Prostate gland (tissue), 2 donors: ENCODE measurements around the gene PRH2. TPM values are rescaled to one million over a fixed set of nuclear protein-coding genes. Genes with fewer than 3 reads are reported as not detected.

Source experiments
- DNase-seq: peaks from one replicate; pipeline ENCODE4 v3.0.0-alpha.2; 2019; ENCODE audit warnings: low spot score
- H3K27ac ChIP-seq, 2 donors: fragments of 200-600 bp; sonication (generic); 2 replicates each; pipeline ENCODE4 v1.5.1; 2017 to 2019
- H3K27me3 ChIP-seq: fragments of 200-600 bp; sonication (generic); replicated peaks from 2 replicates; pipeline ENCODE4 v1.5.1; 2019; ENCODE audit not compliant: insufficient read depth
- H3K36me3 ChIP-seq, 2 donors: fragments of 200-600 bp; sonication (generic); 1 replicate in 1 of 2; 2 replicates in 1 of 2; pipeline versions ENCODE4 v1.5.1 to v1.8.1; 2017 to 2019
- H3K4me1 ChIP-seq: fragments of 200-600 bp; sonication (generic); replicated peaks from 2 replicates; pipeline ENCODE4 v1.5.1; 2019
- H3K4me3 ChIP-seq, 2 donors: fragments of 200-600 bp; sonication (generic); 2 replicates each; pipeline ENCODE4 v1.5.1; 2017 to 2019
- H3K9me3 ChIP-seq: fragments of 200-600 bp; sonication (generic); 2 replicates; pipeline ENCODE4 v1.5.1; 2017
- POLR2A ChIP-seq: fragments of 450-650 bp; IDR thresholded peaks from one replicate; pipeline ENCODE4 v1.6.1; 2016; ENCODE audit warnings: antibody characterized with exemption, mild to moderate bottlenecking
- POLR2AphosphoS5 ChIP-seq: sonication (generic); formaldehyde crosslinking; IDR thresholded peaks from one replicate; pipeline ENCODE4 v1.6.1; 2017; ENCODE audit warnings: antibody characterized with exemption
- WGBS: methylation state at CpG from one replicate; pipeline ENCODE4 v1.1.5; 2018; 5-methylcytosine and 5-hydroxymethylcytosine counted together
- intact Hi-C: fragments of 100-400 bp; cut with DNase I; formaldehyde crosslinking; loops from one replicate; pipeline ENCODE4 v1.14.2; 2022
- total RNA-seq, 2 donors: library from RNA; depleted of rRNA; stranded (reverse); fragments of >200 nt; gene quantifications; one replicate each; pipeline ENCODE4 v1.1.0, GENCODE V29; 2016
- TF ChIP-seq, protein P1 (sequence below), 4 experiments: fragments of 200-600 bp in 2 of 4; fragments of 450-650 bp in 2 of 4; sonication (generic) in 2 of 4; IDR thresholded peaks; 1 replicate in 3 of 4; 2 replicates in 1 of 4; pipeline ENCODE4 v1.5.1; 2016 to 2019; ENCODE audit warnings: antibody characterized with exemption in 4 of 4, mild to moderate bottlenecking in 2 of 4, moderate library complexity in 2 of 4

The PRH2 gene
- total RNA-seq, 2 donors from 2014 or later, result 1.8 TPM; not detected in 1

DNA sequence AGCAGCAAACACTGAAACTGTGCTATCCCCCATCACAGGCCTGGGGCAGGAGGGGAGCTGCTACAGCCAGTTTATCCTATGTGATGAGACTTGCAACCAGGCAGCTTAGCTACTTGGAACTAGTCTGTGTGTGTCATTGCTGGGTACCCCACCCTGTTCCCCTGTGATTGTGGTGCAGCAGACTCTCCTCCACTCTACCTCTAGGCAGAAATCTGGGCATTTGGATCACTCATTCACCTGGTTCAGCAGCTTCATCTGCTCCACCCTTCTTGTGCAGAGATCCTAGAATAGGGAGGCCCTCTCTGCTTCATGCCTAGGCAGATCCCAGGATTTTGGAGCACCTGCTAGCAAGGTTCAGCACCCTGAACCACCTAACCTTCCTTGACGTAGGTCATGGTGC, 28.5 kb upstream of the PRH2 start:
- Histone ChIP-seq H3K36me3 (no peaks in the 10 kb centered on the region), H3K27me3 (no peaks in the 10 kb centered on the region), H3K9me3 (no peaks in the 10 kb centered on the region), H3K4me1 (no peaks in the 10 kb centered on the region), H3K27ac (no peak overlapping the region), H3K4me3 (no peak overlapping the region)
- WGBS, result 100% methylated on average over 1 of the region's 1 CpG
- no peak for TF ChIP-seq POLR2AphosphoS5
- TF ChIP-seq, protein P1, sequence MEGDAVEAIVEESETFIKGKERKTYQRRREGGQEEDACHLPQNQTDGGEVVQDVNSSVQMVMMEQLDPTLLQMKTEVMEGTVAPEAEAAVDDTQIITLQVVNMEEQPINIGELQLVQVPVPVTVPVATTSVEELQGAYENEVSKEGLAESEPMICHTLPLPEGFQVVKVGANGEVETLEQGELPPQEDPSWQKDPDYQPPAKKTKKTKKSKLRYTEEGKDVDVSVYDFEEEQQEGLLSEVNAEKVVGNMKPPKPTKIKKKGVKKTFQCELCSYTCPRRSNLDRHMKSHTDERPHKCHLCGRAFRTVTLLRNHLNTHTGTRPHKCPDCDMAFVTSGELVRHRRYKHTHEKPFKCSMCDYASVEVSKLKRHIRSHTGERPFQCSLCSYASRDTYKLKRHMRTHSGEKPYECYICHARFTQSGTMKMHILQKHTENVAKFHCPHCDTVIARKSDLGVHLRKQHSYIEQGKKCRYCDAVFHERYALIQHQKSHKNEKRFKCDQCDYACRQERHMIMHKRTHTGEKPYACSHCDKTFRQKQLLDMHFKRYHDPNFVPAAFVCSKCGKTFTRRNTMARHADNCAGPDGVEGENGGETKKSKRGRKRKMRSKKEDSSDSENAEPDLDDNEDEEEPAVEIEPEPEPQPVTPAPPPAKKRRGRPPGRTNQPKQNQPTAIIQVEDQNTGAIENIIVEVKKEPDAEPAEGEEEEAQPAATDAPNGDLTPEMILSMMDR (IDR thresholded peaks at IDR 0.05), result no peak
- TF ChIP-seq POLR2A, result no peak
- intact Hi-C loops, result no loop called here
- DNase-seq, result no peak

DNA sequence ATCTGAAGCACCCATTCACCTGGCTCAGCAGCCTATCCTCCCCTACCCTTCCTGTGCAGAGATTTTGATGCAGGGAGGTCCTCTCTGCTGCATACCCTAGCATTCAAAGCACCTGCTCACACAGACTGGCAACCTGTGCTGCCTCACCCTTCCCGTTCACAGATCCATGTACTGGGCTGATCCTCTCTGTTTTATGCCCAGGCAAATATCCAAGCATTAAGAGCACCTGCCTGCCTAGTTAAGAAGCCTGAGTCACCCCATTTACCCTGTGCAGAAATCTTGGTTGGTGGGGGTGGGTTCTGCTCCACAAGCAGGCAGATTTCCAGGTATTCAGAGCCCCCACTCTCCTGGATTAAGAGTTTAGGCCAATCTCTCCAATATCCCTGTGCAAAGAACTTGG, 28.1 kb upstream of the PRH2 start:
- intact Hi-C loops, result no loop called here
- Histone ChIP-seq H3K4me1 (no peaks in the 10 kb centered on the region), H3K4me3 (no peak overlapping the region), H3K27me3 (no peaks in the 10 kb centered on the region), H3K9me3 (no peaks in the 10 kb centered on the region), H3K27ac (no peak overlapping the region), H3K36me3 (no peaks in the 10 kb centered on the region)
- no peak for DNase-seq
- 100% methylated on average over 1 of the region's 1 CpG for WGBS
- no peak for TF ChIP-seq POLR2A
- TF ChIP-seq, protein P1 (IDR thresholded peaks at IDR 0.05), result no peak
- no peak for TF ChIP-seq POLR2AphosphoS5

DNA sequence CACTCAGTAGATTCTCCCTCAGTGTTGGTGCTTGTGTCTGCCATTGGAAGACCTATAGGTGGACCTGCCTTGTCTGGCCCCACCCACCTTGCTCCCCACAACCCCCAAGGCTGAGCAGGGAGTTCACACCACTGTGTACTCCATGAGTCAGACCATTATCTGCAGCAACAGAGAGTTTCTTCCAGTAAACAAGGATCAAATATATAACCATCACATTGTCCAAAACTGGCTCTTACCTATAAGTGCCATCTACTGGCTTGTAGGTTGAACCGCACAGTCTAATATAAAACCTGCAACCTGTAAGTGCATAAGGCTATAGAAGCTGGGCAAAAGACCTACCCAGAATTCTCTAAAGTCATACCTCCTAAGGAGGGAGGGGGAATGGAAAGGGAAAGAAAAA, 27.6 kb upstream of the PRH2 start:
- Histone ChIP-seq H3K4me1 (no peaks in the 10 kb centered on the region), H3K4me3 (no peak overlapping the region), H3K27ac (no peak overlapping the region), H3K36me3 (no peaks in the 10 kb centered on the region), H3K27me3 (no peaks in the 10 kb centered on the region), H3K9me3 (no peaks in the 10 kb centered on the region)
- TF ChIP-seq POLR2AphosphoS5, result no peak
- TF ChIP-seq POLR2A, result no peak
- TF ChIP-seq, protein P1 (IDR thresholded peaks at IDR 0.05), result no peak
- WGBS, result 95% methylated on average over 1 of the region's 1 CpG
- intact Hi-C loops, result no loop called here
- no peak for DNase-seq

DNA sequence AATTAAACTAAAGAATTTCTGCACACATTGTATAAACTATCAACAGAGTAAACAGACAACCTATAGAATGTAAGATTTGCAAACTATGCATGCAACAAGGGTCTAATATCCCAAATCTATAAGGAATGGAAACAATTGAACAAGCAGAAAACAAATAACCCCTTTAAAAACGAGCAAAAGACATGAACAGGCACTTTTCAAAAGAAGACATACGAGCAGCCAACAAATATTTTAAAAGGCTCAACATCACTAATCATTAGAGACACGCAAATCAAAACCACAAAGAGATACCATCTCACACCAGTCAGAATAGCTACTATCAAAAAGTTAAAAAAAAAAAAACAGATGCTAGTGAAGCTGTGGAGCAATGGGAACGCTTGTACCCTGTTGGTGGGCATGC, 24.4 kb upstream of the PRH2 start:
- H3K9me3 ChIP-seq, result no peaks in the 10 kb centered on the region
- no peak for DNase-seq
- 91% methylated on average over 4 of the region's 4 CpGs for WGBS

DNA sequence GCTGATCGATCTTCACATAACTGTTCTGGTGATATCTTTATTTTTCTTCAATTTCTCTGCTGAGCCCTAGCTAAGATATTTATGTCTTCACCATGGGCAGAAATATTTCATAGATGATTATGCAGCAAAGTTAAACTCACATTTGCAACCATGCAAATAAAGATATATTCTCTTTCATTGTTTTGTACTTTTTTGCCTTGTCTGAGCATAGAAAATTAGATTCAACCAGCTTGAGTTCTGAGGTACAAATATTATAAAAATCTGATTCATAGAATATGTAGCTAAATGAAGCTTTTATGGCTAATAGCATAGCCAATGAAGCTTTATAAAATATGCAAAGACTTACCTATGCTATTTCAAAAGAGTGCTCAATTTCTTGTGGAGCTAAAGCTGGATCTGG, 19.6 kb upstream of the PRH2 start, which contains the start of gene TAS2R13:
Gene TAS2R13 (minus strand): TSS at position 101 of the 400 bp plus-strand sequence. CDS start 264 bp downstream, outside the sequence.
- 95% methylated on average over 1 of the region's 1 CpG for WGBS
- no peak within 1 kb of the TSS for H3K4me3 ChIP-seq
- H3K27ac ChIP-seq, result no peak within 1 kb of the TSS
- no peak for DNase-seq
- TF ChIP-seq, protein P1 (IDR thresholded peaks at IDR 0.05), result no peak
- TF ChIP-seq POLR2A (no peak), POLR2AphosphoS5 (no peak)
- H3K4me1 ChIP-seq, result no peaks in the 10 kb centered on the region
- intact Hi-C loops, result no loop called here
- no peaks in the 10 kb centered on the region for H3K9me3 ChIP-seq
- H3K27me3 ChIP-seq, result no peaks in the 10 kb centered on the region
- no peaks in the 10 kb centered on the region for H3K36me3 ChIP-seq

More for the DNA sequence above, 24.4 kb upstream of the PRH2 start:
- no peaks in the 10 kb centered on the region for H3K27me3 ChIP-seq
- H3K27ac ChIP-seq, result no peak overlapping the region
- intact Hi-C loops, result no loop called here
- TF ChIP-seq, protein P1 (IDR thresholded peaks at IDR 0.05), result no peak
- TF ChIP-seq POLR2AphosphoS5, result no peak
- no peak for TF ChIP-seq POLR2A
- no peak overlapping the region for H3K4me3 ChIP-seq
- H3K4me1 ChIP-seq, result no peaks in the 10 kb centered on the region
- no peaks in the 10 kb centered on the region for H3K36me3 ChIP-seq
